ENCODE measurements around the gene TSPAN32.
"Not testable (repeated sequence)": the region's sequence is repeated elsewhere in the genome, so short reads cannot be mapped to it uniquely, and the experiment has no call there.

TSPAN32 gene

DNA sequence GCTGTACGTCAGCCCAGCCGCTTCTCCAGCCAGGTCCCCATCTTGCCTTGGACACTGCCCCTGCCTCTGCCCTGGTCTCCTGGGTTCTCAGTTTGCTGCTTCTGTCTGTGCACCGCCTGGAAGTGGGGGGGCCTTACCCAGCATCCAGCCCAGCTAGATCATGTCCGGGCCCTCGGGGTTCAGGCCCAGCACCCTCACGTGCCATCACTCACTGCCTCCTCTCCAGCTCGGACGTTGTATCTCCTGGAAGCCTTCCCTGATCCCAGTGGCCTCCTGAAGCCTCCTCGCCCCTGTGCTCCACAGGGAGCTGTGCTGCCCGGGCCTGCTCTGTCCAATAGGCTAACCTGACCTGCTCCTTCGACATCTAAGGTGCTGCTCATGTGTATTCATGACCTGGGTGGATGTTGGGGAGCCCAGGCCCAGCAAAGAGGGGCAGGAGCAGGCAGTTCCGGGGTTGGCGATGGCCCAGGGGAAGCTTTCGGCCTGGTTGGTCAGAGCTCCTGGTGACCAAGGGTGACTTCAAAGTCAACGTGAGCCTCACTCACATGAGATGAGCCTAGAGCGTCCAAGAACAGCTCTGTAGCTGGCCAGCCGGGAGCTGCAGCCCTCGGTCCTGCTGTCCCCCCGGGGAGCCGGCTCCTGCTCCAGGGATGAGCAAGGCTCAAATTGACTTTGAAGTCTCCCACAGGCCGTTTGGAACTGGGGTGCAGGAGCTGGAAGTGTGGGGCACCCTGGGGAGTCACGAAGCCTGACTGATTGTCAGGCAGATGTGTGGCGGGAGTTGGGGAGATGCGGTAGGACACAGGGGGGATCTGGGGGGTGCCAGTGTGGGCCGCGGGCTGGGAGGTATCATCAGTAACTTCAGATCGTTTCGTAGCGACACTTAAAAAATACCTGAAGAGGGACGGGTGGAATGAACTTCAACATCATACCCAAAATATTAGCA is 26.2 kb upstream of the TSPAN32 start:
- Histone ChIP-seq H3K27ac (ENCODE audit: low read depth, low read length, severe bottlenecking) (no peak overlapping the region), H3K9me3 (ENCODE audit: control insufficient read depth, low read length) (no peaks in the 10 kb centered on the region), H3K4me3 (ENCODE audit: extremely low read depth, insufficient read depth, low read length, poor library complexity, severe bottlenecking) (no peak overlapping the region), H3K36me3 (ENCODE audit: control insufficient read depth, insufficient read depth, low read length) (no peaks in the 10 kb centered on the region), H3K4me1 (ENCODE audit: control insufficient read depth, insufficient read depth, low read length, poor library complexity, severe bottlenecking) (no peaks in the 10 kb centered on the region)
- WGBS, 2 experiments (ENCODE audit: insufficient coverage in 2 of 2) = 92 to 94% methylated on average over 19 to 24 of the region's 30 CpGs

- WGBS, 2 experiments (ENCODE audit: insufficient coverage in 2 of 2) = 89 to 94% methylated on average over 11 to 14 of the region's 14 CpGs
- Histone ChIP-seq H3K36me3 (ENCODE audit: control insufficient read depth, insufficient read depth, low read length) (no peaks in the 10 kb centered on the region), H3K27ac (ENCODE audit: low read depth, low read length, severe bottlenecking) (no peak overlapping the region), H3K4me3 (ENCODE audit: extremely low read depth, insufficient read depth, low read length, poor library complexity, severe bottlenecking) (no peak overlapping the region), H3K9me3 (ENCODE audit: control insufficient read depth, low read length) (no peaks in the 10 kb centered on the region), H3K4me1 (ENCODE audit: control insufficient read depth, insufficient read depth, low read length, poor library complexity, severe bottlenecking) (no peaks in the 10 kb centered on the region)
Observed at GRCh38 chr11:2276280-2277007, 25.4 kb upstream of the TSPAN32 start.

DNA sequence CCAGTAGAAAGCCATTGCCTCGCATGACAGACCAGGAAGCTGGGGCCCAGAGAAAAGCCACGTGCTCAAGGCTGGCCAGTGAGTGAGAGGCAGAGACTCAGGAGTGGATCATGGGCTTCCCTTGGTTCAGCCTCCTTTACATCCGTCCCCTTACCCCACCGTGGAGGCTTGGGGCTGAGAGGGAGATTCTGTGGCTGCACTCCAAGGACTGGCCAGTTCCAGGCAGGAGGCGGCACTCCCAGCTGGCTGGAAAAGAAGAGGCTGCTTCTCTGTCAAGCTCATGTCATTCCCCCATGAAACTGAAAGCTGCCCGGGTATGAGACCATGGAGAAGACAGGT is 24.8 kb upstream of the TSPAN32 start:
- H3K27ac ChIP-seq (ENCODE audit: low read depth, low read length, severe bottlenecking) = no peak overlapping the region
- no peaks in the 10 kb centered on the region for H3K36me3 ChIP-seq (ENCODE audit: control insufficient read depth, insufficient read depth, low read length)
- 75 to 78% methylated on average over 4 to 5 of the region's 6 CpGs for WGBS, 2 experiments (ENCODE audit: insufficient coverage in 2 of 2)
- no peak overlapping the region for H3K4me3 ChIP-seq (ENCODE audit: extremely low read depth, insufficient read depth, low read length, poor library complexity, severe bottlenecking)
- no peaks in the 10 kb centered on the region for H3K9me3 ChIP-seq (ENCODE audit: control insufficient read depth, low read length)
- H3K4me1 ChIP-seq (ENCODE audit: control insufficient read depth, insufficient read depth, low read length, poor library complexity, severe bottlenecking) = no peaks in the 10 kb centered on the region

- H3K9me3 ChIP-seq (ENCODE audit: control insufficient read depth, low read length) = no peaks in the 10 kb centered on the region
- no peaks in the 10 kb centered on the region for H3K36me3 ChIP-seq (ENCODE audit: control insufficient read depth, insufficient read depth, low read length)
- H3K4me1 ChIP-seq (ENCODE audit: control insufficient read depth, insufficient read depth, low read length, poor library complexity, severe bottlenecking) = no peaks in the 10 kb centered on the region
- 67 to 100% methylated on average over 3 to 4 of the region's 6 CpGs for WGBS, 2 experiments (ENCODE audit: insufficient coverage in 2 of 2)
- H3K27ac ChIP-seq (ENCODE audit: low read depth, low read length, severe bottlenecking) = no peak overlapping the region
- H3K4me3 ChIP-seq (ENCODE audit: extremely low read depth, insufficient read depth, low read length, poor library complexity, severe bottlenecking) = no peak overlapping the region
Observed at GRCh38 chr11:2277933-2278523, 23.8 kb upstream of the TSPAN32 start.

DNA sequence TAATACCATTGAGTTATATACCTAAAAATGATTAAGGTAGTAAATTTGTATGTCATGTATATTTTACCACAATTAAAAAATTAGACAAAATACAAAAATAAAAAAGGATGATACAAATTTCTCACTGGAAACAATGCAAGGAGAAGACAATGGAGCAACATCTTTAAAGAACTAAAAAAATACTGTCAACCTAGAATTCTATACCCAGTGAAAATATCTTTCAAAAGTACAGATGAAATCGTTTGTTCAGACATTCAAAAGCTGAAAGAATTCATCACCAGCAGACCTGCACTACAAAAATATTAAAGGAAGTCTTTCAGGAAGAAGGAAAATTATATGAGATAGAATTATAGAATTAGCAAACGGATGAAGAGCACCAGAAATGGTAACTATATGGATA is 21.6 kb upstream of the TSPAN32 start:
- WGBS, 2 experiments (ENCODE audit: insufficient coverage in 2 of 2) = no CpG with 5 or more reads among the region's 2 CpGs
- Histone ChIP-seq H3K27ac (ENCODE audit: low read depth, low read length, severe bottlenecking) (no peak overlapping the region), H3K36me3 (ENCODE audit: control insufficient read depth, insufficient read depth, low read length) (no peaks in the 10 kb centered on the region), H3K4me1 (ENCODE audit: control insufficient read depth, insufficient read depth, low read length, poor library complexity, severe bottlenecking) (no peaks in the 10 kb centered on the region), H3K9me3 (ENCODE audit: control insufficient read depth, low read length) (no peaks in the 10 kb centered on the region), H3K4me3 (ENCODE audit: extremely low read depth, insufficient read depth, low read length, poor library complexity, severe bottlenecking) (no peak overlapping the region)

DNA sequence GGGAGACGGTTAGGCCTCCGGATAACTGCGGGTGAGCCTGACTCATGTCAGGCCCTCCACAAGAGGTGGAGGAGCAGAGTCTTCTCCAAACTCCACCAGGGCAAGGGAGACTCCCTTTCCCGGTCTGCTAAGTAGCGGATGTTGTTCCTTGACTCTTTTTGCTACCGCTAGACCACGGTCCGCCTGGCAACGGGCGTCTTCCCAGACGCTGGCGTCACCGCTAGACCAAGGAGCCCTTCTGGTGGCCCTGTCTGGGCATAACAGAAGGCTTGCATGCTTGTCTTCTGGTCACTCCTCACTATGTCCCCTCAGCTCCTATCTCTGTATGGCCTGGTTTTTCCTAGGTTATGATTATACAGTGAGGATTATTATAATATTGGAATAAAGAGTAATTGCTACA is 15.5 kb upstream of the TSPAN32 start:
- not testable (repeated sequence) for H3K9me3 ChIP-seq (ENCODE audit: control insufficient read depth, low read length); H3K27ac ChIP-seq (ENCODE audit: low read depth, low read length, severe bottlenecking); H3K36me3 ChIP-seq (ENCODE audit: control insufficient read depth, insufficient read depth, low read length); H3K4me1 ChIP-seq (ENCODE audit: control insufficient read depth, insufficient read depth, low read length, poor library complexity, severe bottlenecking); H3K4me3 ChIP-seq (ENCODE audit: extremely low read depth, insufficient read depth, low read length, poor library complexity, severe bottlenecking)
- 96 to 97% methylated on average over 10 of the region's 13 CpGs for WGBS, 2 experiments (ENCODE audit: insufficient coverage in 2 of 2)

DNA sequence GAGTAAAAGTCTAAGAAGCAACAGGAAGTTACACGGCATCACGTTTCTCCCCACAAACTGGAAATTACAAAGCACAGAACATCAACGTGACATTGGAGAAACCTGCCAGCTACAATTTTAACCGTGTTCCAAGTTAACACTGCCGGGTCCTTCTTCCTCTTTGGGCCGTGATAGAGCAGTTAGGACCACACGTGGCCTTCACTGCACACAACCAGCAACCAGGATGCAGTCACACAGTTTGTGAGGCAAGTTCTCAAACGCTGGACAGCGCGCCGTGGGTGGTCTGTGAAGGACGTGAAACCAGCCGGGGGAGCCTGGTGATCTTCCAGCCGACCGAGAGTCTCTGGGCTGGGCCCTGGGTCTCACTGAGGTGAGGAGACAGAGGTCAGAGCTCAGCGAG is 14.7 kb upstream of the TSPAN32 start:
- Histone ChIP-seq H3K9me3 (ENCODE audit: control insufficient read depth, low read length) (no peaks in the 10 kb centered on the region), H3K4me3 (ENCODE audit: extremely low read depth, insufficient read depth, low read length, poor library complexity, severe bottlenecking) (no peak overlapping the region), H3K36me3 (ENCODE audit: control insufficient read depth, insufficient read depth, low read length) (no peaks in the 10 kb centered on the region), H3K4me1 (ENCODE audit: control insufficient read depth, insufficient read depth, low read length, poor library complexity, severe bottlenecking) (no peaks in the 10 kb centered on the region), H3K27ac (ENCODE audit: low read depth, low read length, severe bottlenecking) (no peak overlapping the region)
- WGBS, 2 experiments (ENCODE audit: insufficient coverage in 2 of 2) = 78 to 85% methylated on average over 15 of the region's 16 CpGs

DNA sequence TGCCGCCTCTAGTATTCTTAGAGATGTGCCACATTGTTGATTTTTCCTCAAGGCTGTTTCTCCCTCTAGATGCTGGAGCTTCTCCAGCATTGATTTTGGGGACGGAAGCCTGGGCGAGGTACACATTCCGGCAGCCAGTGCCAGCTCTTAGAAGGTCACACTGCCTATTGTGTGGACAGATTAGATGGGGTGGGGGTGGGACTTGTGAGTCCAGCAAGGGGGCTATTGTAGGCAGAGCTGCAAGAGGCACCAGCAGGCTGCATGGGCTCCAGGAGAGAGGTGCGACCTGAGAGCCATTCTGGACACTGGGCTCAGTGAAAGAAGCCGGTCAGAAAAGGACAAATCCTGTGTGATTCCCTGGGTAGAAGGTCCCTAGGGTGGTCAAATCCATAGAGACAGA is 12.5 kb upstream of the TSPAN32 start:
- no peaks in the 10 kb centered on the region for H3K36me3 ChIP-seq (ENCODE audit: control insufficient read depth, insufficient read depth, low read length)
- WGBS, 2 experiments (ENCODE audit: insufficient coverage in 2 of 2) = 89 to 92% methylated on average over 3 to 6 of the region's 6 CpGs

DNA sequence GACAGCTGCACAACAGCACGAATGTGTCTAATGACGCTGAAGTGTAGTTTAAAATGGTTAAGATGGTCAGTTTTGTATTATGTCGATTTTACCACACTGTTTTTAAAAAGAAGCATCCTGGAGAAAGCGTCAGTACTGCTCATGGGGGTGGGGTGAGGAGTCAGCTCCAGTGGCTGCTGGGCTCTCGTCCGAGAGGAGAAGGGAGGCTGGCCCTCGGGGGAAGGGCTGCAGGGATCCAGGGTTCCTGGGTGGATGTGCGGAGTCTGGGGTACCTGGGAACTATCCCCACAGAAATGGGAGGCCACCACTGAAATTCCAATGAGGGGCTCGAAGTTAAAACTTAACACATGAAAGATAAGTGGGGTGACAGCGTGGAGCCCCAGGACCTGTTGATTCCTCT is 12.0 kb upstream of the TSPAN32 start:
- no peak overlapping the region for H3K27ac ChIP-seq (ENCODE audit: low read depth, low read length, severe bottlenecking)
- no peak overlapping the region for H3K4me3 ChIP-seq (ENCODE audit: extremely low read depth, insufficient read depth, low read length, poor library complexity, severe bottlenecking)
- H3K4me1 ChIP-seq (ENCODE audit: control insufficient read depth, insufficient read depth, low read length, poor library complexity, severe bottlenecking) = no peaks in the 10 kb centered on the region
- no peaks in the 10 kb centered on the region for H3K36me3 ChIP-seq (ENCODE audit: control insufficient read depth, insufficient read depth, low read length)
- WGBS, 2 experiments (ENCODE audit: insufficient coverage in 2 of 2) = 76 to 77% methylated on average over 7 to 10 of the region's 10 CpGs
- no peaks in the 10 kb centered on the region for H3K9me3 ChIP-seq (ENCODE audit: control insufficient read depth, low read length)

More for the DNA sequence above, 12.5 kb upstream of the TSPAN32 start:
- no peak overlapping the region for H3K27ac ChIP-seq (ENCODE audit: low read depth, low read length, severe bottlenecking)
- no peaks in the 10 kb centered on the region for H3K4me1 ChIP-seq (ENCODE audit: control insufficient read depth, insufficient read depth, low read length, poor library complexity, severe bottlenecking)
- no peak overlapping the region for H3K4me3 ChIP-seq (ENCODE audit: extremely low read depth, insufficient read depth, low read length, poor library complexity, severe bottlenecking)
- H3K9me3 ChIP-seq (ENCODE audit: control insufficient read depth, low read length) = no peaks in the 10 kb centered on the region

DNA sequence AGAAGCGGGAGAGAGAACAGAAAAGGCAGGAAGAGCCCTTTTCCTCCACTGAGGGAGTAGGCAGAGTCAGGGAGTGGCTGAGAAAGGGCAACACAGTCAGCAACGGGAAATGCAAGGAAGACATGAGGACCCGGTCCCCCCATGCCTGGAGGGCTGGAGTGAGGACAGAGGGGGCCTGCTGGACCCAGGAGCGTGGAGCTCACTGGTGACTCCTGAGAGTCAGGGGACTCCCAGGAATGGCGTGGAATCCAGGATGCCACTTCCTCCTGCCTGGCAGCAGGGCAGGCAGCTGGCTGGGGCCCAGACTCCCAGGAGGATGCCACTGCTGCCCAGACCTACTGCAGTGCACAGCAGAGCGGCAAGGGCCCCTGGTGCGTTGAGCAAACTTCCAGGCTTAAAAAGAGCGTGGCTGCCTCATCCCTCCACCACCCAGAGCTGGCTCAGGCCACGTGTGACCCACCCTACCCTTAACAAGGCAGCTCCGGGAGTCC is 11.4 kb upstream of the TSPAN32 start:
- no peak overlapping the region for H3K27ac ChIP-seq (ENCODE audit: low read depth, low read length, severe bottlenecking)
- H3K36me3 ChIP-seq (ENCODE audit: control insufficient read depth, insufficient read depth, low read length) = no peaks in the 10 kb centered on the region
- H3K4me3 ChIP-seq (ENCODE audit: extremely low read depth, insufficient read depth, low read length, poor library complexity, severe bottlenecking) = no peak overlapping the region
- WGBS, 2 experiments (ENCODE audit: insufficient coverage in 2 of 2) = 61 to 73% methylated on average over 8 to 10 of the region's 10 CpGs
- H3K9me3 ChIP-seq (ENCODE audit: control insufficient read depth, low read length) = no peaks in the 10 kb centered on the region
- no peaks in the 10 kb centered on the region for H3K4me1 ChIP-seq (ENCODE audit: control insufficient read depth, insufficient read depth, low read length, poor library complexity, severe bottlenecking)
